T-cell (primary cell): ENCODE results near the gene IFNA1. TPM values are rescaled to one million over a fixed set of nuclear protein-coding genes. Genes with fewer than 3 reads are reported as not detected.
A peak's percentile ranks its signal among the peaks of the same experiment; 100 is the strongest.

Experiments
- ATAC-seq, 4 experiments: fragments of 200-7000 bp in 3 of 4; fragments of 150-1000 bp in 1 of 4; cut with Tn5 transposase; replicated peaks in 1 of 4; 1 replicate in 3 of 4; 2 replicates in 1 of 4; pipeline ENCODE4 v1.10.0; 2021; ENCODE audit warnings: moderate library complexity in 3 of 4, mild to moderate bottlenecking in 2 of 4, moderate number of reproducible peaks in 1 of 4
- CTCF ChIA-PET, 2 donors: fragments of 300-600 bp; sonication (Branson Sonifier 250); formaldehyde crosslinking; loops; one replicate each; lab custom pipeline; 2022; ENCODE audit warnings: antibody characterized with exemption in 2 of 2; lab: Charles Lee
- POLR2A ChIA-PET, 2 donors: fragments of 300-600 bp; sonication (Branson Sonifier 250); formaldehyde crosslinking; loops; one replicate each; lab custom pipeline; 2022; ENCODE audit warnings: antibody characterized with exemption in 2 of 2; lab: Charles Lee
- DNase-seq, 35 experiments: peaks; one replicate each; pipeline versions ENCODE4 v3.0.0 to v3.0.0-alpha.2; 2013 to 2023
- H3K27ac ChIP-seq: one replicate; pipeline ENCODE4 v1.5.1; 2013; ENCODE audit warnings: low read length
- H3K27me3 ChIP-seq, 2 experiments: replicated peaks in 1 of 2; 1 replicate in 1 of 2; 2 replicates in 1 of 2; pipeline versions ENCODE4 v1.6.1 to v1.7.0; 2013; ENCODE audit warnings: low read length in 1 of 2, mixed read lengths in 1 of 2; ENCODE audit not compliant: control insufficient read depth in 2 of 2, insufficient read depth in 2 of 2; ENCODE audit errors: extremely low read depth in 1 of 2
- H3K36me3 ChIP-seq, 2 donors: 1 replicate in 1 of 2; 2 replicates in 1 of 2; pipeline versions ENCODE4 v1.6.1 to v1.7.0; 2013; ENCODE audit warnings: low read length in 1 of 2; ENCODE audit not compliant: control insufficient read depth in 2 of 2, insufficient read depth in 1 of 2; ENCODE audit errors: extremely low read depth in 1 of 2
- H3K4me1 ChIP-seq, 2 experiments: 1 replicate in 1 of 2; 2 replicates in 1 of 2; pipeline versions ENCODE4 v1.6.1 to v1.7.0; 2013; ENCODE audit warnings: low read length in 2 of 2, mixed read lengths in 1 of 2; ENCODE audit not compliant: insufficient read depth in 2 of 2, control insufficient read depth in 1 of 2; ENCODE audit errors: extremely low read depth in 1 of 2
- H3K4me3 ChIP-seq, 2 donors: 1 replicate in 1 of 2; 2 replicates in 1 of 2; pipeline versions ENCODE4 v1.5.1 to v1.7.0; 2013; ENCODE audit warnings: mild to moderate bottlenecking in 2 of 2, low read length in 1 of 2, moderate library complexity in 1 of 2; ENCODE audit not compliant: control insufficient read depth in 1 of 2; ENCODE audit errors: extremely low read depth in 1 of 2
- H3K9me3 ChIP-seq: 2 replicates; pipeline ENCODE4 v1.7.0; 2013
- H3K27ac Mint-ChIP-seq, 2 donors: one replicate each; pipeline ENCODE4 v1.8.0; 2020 to 2021; ENCODE audit warnings: mild to moderate bottlenecking in 2 of 2, mixed read lengths in 2 of 2
- H3K27me3 Mint-ChIP-seq, 2 donors: one replicate each; pipeline ENCODE4 v1.8.0; 2021 to 2022; ENCODE audit warnings: mixed read lengths in 2 of 2
- H3K36me3 Mint-ChIP-seq: one replicate; pipeline ENCODE4 v1.8.0; 2021; ENCODE audit warnings: mixed read lengths
- H3K4me1 Mint-ChIP-seq, 3 donors: one replicate each; pipeline ENCODE4 v1.8.0; 2020 to 2022; ENCODE audit warnings: mixed read lengths in 3 of 3, mild to moderate bottlenecking in 1 of 3
- H3K4me3 Mint-ChIP-seq, 3 donors: one replicate each; pipeline ENCODE4 v1.8.0; 2020 to 2022; ENCODE audit warnings: mild to moderate bottlenecking in 3 of 3, mixed read lengths in 3 of 3, moderate library complexity in 3 of 3
- H3K9me3 Mint-ChIP-seq, 3 donors: one replicate each; pipeline ENCODE4 v1.8.0; 2020 to 2022; ENCODE audit warnings: mixed read lengths in 3 of 3
- WGBS: methylation state at CpG from one replicate; pipeline ENCODE4 v1.1.5; 2013; ENCODE audit warnings: missing lambda C conversion rate; ENCODE audit not compliant: insufficient coverage; 5-methylcytosine and 5-hydroxymethylcytosine counted together
- total RNA-seq, 35 experiments: library from RNA in 6 of 35; stranded (reverse) in 6 of 35; fragments of 120-200 nt in 1 of 35; gene quantifications; one replicate each; pipeline versions ENCODE4 v1.2.1 to v1.2.4 and lab custom pipeline; 2013 to 2026

Gene IFNA1
- total RNA-seq, 5 donors from 2014 or later (not counting 1 experiment from before 2014, with no cell fraction given), result not detected

GRCh38 chr9:21452681-21453080 lies 12.4 kb downstream of the IFNA1 start:
- H3K9me3 Mint-ChIP-seq, result no peaks in the 10 kb centered on the region
- H3K4me1 Mint-ChIP-seq, result peaks cover 0 to 2% (median 0%) of the 10 kb centered on the region in 3 donors
- 65% methylated on average over 2 of the region's 4 CpGs for WGBS
- no peak for ATAC-seq
- CTCF ChIA-PET, result interaction anchor here (0.8 to 4.5 kb wide), 6 partner anchors 8 to 127 kb away, joined by 3 to 34 read pairs (median 5); no protein-coding TSS in a partner anchor
- no peak overlapping the region for H3K27ac Mint-ChIP-seq
- no peaks in the 10 kb centered on the region for H3K36me3 Mint-ChIP-seq
- Histone ChIP-seq H3K36me3 (no peaks in the 10 kb centered on the region), H3K4me1 (no peaks in the 10 kb centered on the region), H3K27me3 (no peaks in the 10 kb centered on the region), H3K9me3 (no peaks in the 10 kb centered on the region), H3K4me3 (no peak overlapping the region), H3K27ac (no peak overlapping the region)
- peaks cover 3 to 16% of the 10 kb centered on the region in 2 donors for H3K27me3 Mint-ChIP-seq
- POLR2A ChIA-PET, result no interaction called here
- no peak for DNase-seq
- no peak overlapping the region for H3K4me3 Mint-ChIP-seq

GRCh38 chr9:21454149-21454548 lies 13.9 kb downstream of the IFNA1 start:
- H3K36me3 Mint-ChIP-seq, result no peaks in the 10 kb centered on the region
- POLR2A ChIA-PET, result no interaction called here

GRCh38 chr9:21455320-21455719 lies 15.1 kb downstream of the IFNA1 start:
- Mint-ChIP-seq H3K4me1 (peaks cover 0 to 2% (median 0%) of the 10 kb centered on the region in 3 donors), H3K4me3 (no peak overlapping the region), H3K36me3 (no peaks in the 10 kb centered on the region), H3K27me3 (peaks cover 7 to 32% of the 10 kb centered on the region in 2 donors), H3K9me3 (no peaks in the 10 kb centered on the region), H3K27ac (no peak overlapping the region)
- CTCF ChIA-PET, result interaction anchor here (0.6 to 4.5 kb wide), 20 partner anchors 8 to 304 kb away, joined by 3 to 34 read pairs (median 4); partner anchors contain the start of gene KLHL9 (in 1 of the 2)
- POLR2A ChIA-PET, result no interaction called here
- Histone ChIP-seq H3K27ac (no peak overlapping the region), H3K9me3 (no peaks in the 10 kb centered on the region), H3K4me3 (no peak overlapping the region), H3K36me3 (no peaks in the 10 kb centered on the region), H3K27me3 (no peaks in the 10 kb centered on the region), H3K4me1 (no peaks in the 10 kb centered on the region)
- DNase-seq (peak in 19 of 35 experiments; percentile 2 to 62 (median 10)), ATAC-seq (peak; percentile 63 to 87 (median 70))

More at GRCh38 chr9:21454149-21454548, 13.9 kb downstream of the IFNA1 start:
- Histone ChIP-seq H3K27me3 (no peaks in the 10 kb centered on the region), H3K4me1 (no peaks in the 10 kb centered on the region), H3K4me3 (no peak overlapping the region), H3K9me3 (no peaks in the 10 kb centered on the region), H3K27ac (no peak overlapping the region), H3K36me3 (no peaks in the 10 kb centered on the region)
- CTCF ChIA-PET, result interaction anchor here (0.6 to 4.5 kb wide), 10 partner anchors 9 to 201 kb away, joined by 3 to 34 read pairs (median 3); no protein-coding TSS in a partner anchor
- H3K4me1 Mint-ChIP-seq, result peaks cover 0 to 2% (median 0%) of the 10 kb centered on the region in 3 donors
- H3K9me3 Mint-ChIP-seq, result no peaks in the 10 kb centered on the region
- H3K4me3 Mint-ChIP-seq, result no peak overlapping the region
- no peak for DNase-seq
- no peak overlapping the region for H3K27ac Mint-ChIP-seq
- no CpG with 5 or more reads among the region's 2 CpGs for WGBS
- peaks cover 7 to 26% of the 10 kb centered on the region in 2 donors for H3K27me3 Mint-ChIP-seq
- no peak for ATAC-seq

- Mint-ChIP-seq H3K27ac (no peak overlapping the region), H3K9me3 (peaks cover 0 to 16% (median 11%) of the 10 kb centered on the region in 3 donors), H3K4me3 (no peak overlapping the region), H3K36me3 (peaks cover 3% of the 10 kb centered on the region), H3K27me3 (peaks cover 8 to 39% of the 10 kb centered on the region in 2 donors), H3K4me1 (peaks cover 0 to 2% (median 0%) of the 10 kb centered on the region in 3 donors)
- CTCF ChIA-PET, result interaction anchor here in 1 of 2 donors (1.2 to 1.5 kb wide), 4 partner anchors 8 to 133 kb away, joined by 3 read pairs; no protein-coding TSS in a partner anchor
- H3K4me1 ChIP-seq, result no peaks in the 10 kb centered on the region
- H3K9me3 ChIP-seq, result no peaks in the 10 kb centered on the region
- DNase-seq, result no peak
- ATAC-seq, result no peak
- H3K27ac ChIP-seq, result no peak overlapping the region
- POLR2A ChIA-PET, result no interaction called here
- WGBS, result no CpG with 5 or more reads among the region's 1 CpG
- H3K4me3 ChIP-seq, result no peak overlapping the region
- H3K27me3 ChIP-seq, result peaks cover 0 to 6% of the 10 kb centered on the region in 2 experiments
- no peaks in the 10 kb centered on the region for H3K36me3 ChIP-seq
Observed at GRCh38 chr9:21461377-21461776, 21.1 kb downstream of the IFNA1 start.

- CTCF ChIA-PET, result interaction anchor here (0.6 to 2.5 kb wide), 24 partner anchors 9 to 711 kb away, joined by 3 to 45 read pairs (median 5); no protein-coding TSS in a partner anchor
- H3K36me3 Mint-ChIP-seq, result peaks cover 3% of the 10 kb centered on the region
- ATAC-seq, result no peak
- H3K36me3 ChIP-seq, result no peaks in the 10 kb centered on the region
- POLR2A ChIA-PET, result no interaction called here
- H3K27ac Mint-ChIP-seq, result no peak overlapping the region
- no peak overlapping the region for H3K4me3 ChIP-seq
- peaks cover 0 to 6% of the 10 kb centered on the region in 2 experiments for H3K27me3 ChIP-seq
- peaks cover 0 to 16% (median 11%) of the 10 kb centered on the region in 3 donors for H3K9me3 Mint-ChIP-seq
- no peak for DNase-seq
- H3K4me3 Mint-ChIP-seq, result no peak overlapping the region
- WGBS, result 91% methylated on average over 4 of the region's 5 CpGs
- H3K27me3 Mint-ChIP-seq, result peaks cover 4 to 16% of the 10 kb centered on the region in 2 donors
- no peak overlapping the region for H3K27ac ChIP-seq
- H3K4me1 Mint-ChIP-seq, result peaks cover 0 to 2% (median 0%) of the 10 kb centered on the region in 3 donors
- no peaks in the 10 kb centered on the region for H3K9me3 ChIP-seq
- H3K4me1 ChIP-seq, result no peaks in the 10 kb centered on the region
Observed at GRCh38 chr9:21465138-21465537, 24.9 kb downstream of the IFNA1 start.

- peaks cover 4 to 9% of the 10 kb centered on the region in 2 donors for H3K27me3 Mint-ChIP-seq
- DNase-seq (peak in 2 of 35 experiments; percentile 21 to 74), ATAC-seq (peak in 3 of 4 experiments; percentile 53 to 73 (median 72))
- no peak overlapping the region for H3K4me3 Mint-ChIP-seq
- H3K36me3 ChIP-seq, result no peaks in the 10 kb centered on the region
- peaks cover 0 to 2% (median 0%) of the 10 kb centered on the region in 3 donors for H3K4me1 Mint-ChIP-seq
- peaks cover 0 to 6% of the 10 kb centered on the region in 2 experiments for H3K27me3 ChIP-seq
- H3K27ac ChIP-seq, result no peak overlapping the region
- CTCF ChIA-PET, result interaction anchor here (0.5 to 4.0 kb wide), 47 partner anchors 8 to 710 kb away, joined by 3 to 45 read pairs (median 4); no protein-coding TSS in a partner anchor
- POLR2A ChIA-PET, result no interaction called here
- H3K36me3 Mint-ChIP-seq, result peaks cover 3% of the 10 kb centered on the region
- peaks cover 0 to 16% (median 11%) of the 10 kb centered on the region in 3 donors for H3K9me3 Mint-ChIP-seq
- H3K4me1 ChIP-seq, result no peaks in the 10 kb centered on the region
- H3K9me3 ChIP-seq, result no peaks in the 10 kb centered on the region
- no peak overlapping the region for H3K27ac Mint-ChIP-seq
- H3K4me3 ChIP-seq, result no peak overlapping the region
Observed at GRCh38 chr9:21465859-21466518, 25.8 kb downstream of the IFNA1 start.
